GM23338 (cell line): ENCODE results near the gene TRIM14. TPM values are rescaled to one million over a fixed set of nuclear protein-coding genes. Genes with fewer than 3 reads are reported as not detected.

Source experiments
- ATAC-seq: fragments of 200-7000 bp; cut with Tn5 transposase; 3 replicates; pipeline ENCODE4 v1.9.1; 2020
- DNase-seq: peaks from one replicate; pipeline ENCODE4 v3.0.0-alpha.2; 2015; ENCODE audit warnings: low spot score
- H2AFZ ChIP-seq: fragments of 200-600 bp; sonication (generic); 2 replicates; pipeline ENCODE4 v1.8.0; 2016; ENCODE audit warnings: antibody characterized with exemption, mild to moderate bottlenecking, moderate library complexity
- H3F3A ChIP-seq: fragments of 200-600 bp; sonication (generic); replicated peaks from 2 replicates; pipeline ENCODE4 v1.8.0; 2017; ENCODE audit warnings: antibody characterized with exemption, mixed run types, low read depth
- H3K27ac ChIP-seq: fragments of 200-600 bp; sonication (generic); 2 replicates; pipeline ENCODE4 v1.6.1; 2016; ENCODE audit warnings: low read depth
- H3K27me3 ChIP-seq: fragments of 200-600 bp; sonication (generic); 2 replicates; pipeline ENCODE4 v1.8.0; 2016; ENCODE audit warnings: mild to moderate bottlenecking, mixed run types, moderate library complexity; ENCODE audit not compliant: insufficient read depth
- H3K36me3 ChIP-seq: fragments of 200-600 bp; sonication (generic); 2 replicates; pipeline ENCODE4 v1.8.0; 2016; ENCODE audit warnings: mild to moderate bottlenecking; ENCODE audit not compliant: insufficient read depth
- H3K4me1 ChIP-seq: fragments of 200-600 bp; sonication (generic); 2 replicates; pipeline ENCODE4 v1.8.0; 2016; ENCODE audit warnings: mild to moderate bottlenecking, moderate library complexity; ENCODE audit not compliant: insufficient read depth
- H3K4me2 ChIP-seq: fragments of 200-600 bp; sonication (generic); 2 replicates; pipeline ENCODE4 v1.7.1; 2017; ENCODE audit warnings: mixed run types
- H3K4me3 ChIP-seq: fragments of 200-600 bp; sonication (generic); 2 replicates; pipeline ENCODE4 v1.6.1; 2016; ENCODE audit warnings: mixed run types
- H3K79me2 ChIP-seq: fragments of 200-600 bp; sonication (generic); replicated peaks from 2 replicates; pipeline ENCODE4 v1.8.0; 2017; ENCODE audit warnings: mild to moderate bottlenecking; ENCODE audit not compliant: insufficient read depth
- H3K9me2 ChIP-seq: fragments of 200-600 bp; sonication (generic); 2 replicates; pipeline ENCODE4 v1.8.0; 2017; ENCODE audit not compliant: insufficient read depth
- H4K20me1 ChIP-seq: fragments of 200-600 bp; sonication (generic); replicated peaks from 2 replicates; pipeline ENCODE4 v1.8.0; 2017; ENCODE audit warnings: mild to moderate bottlenecking; ENCODE audit not compliant: insufficient read depth
- H3K27ac Mint-ChIP-seq: 2 replicates; pipeline ENCODE4 v1.8.0; 2020; ENCODE audit warnings: inconsistent platforms, mild to moderate bottlenecking, moderate library complexity, mixed read lengths
- H3K27me3 Mint-ChIP-seq: 3 replicates; pipeline ENCODE4 v1.8.0; 2022; ENCODE audit warnings: low read depth, mild to moderate bottlenecking, moderate library complexity, mixed read lengths, inconsistent platforms; ENCODE audit not compliant: insufficient read depth, poor library complexity
- H3K36me3 Mint-ChIP-seq: 3 replicates; pipeline ENCODE4 v1.8.0; 2021; ENCODE audit warnings: low read depth, mild to moderate bottlenecking, inconsistent platforms, moderate library complexity, mixed read lengths
- H3K4me1 Mint-ChIP-seq: 3 replicates; pipeline ENCODE4 v1.8.0; 2020; ENCODE audit warnings: mild to moderate bottlenecking, inconsistent platforms, mixed read lengths
- H3K4me3 Mint-ChIP-seq: 3 replicates; pipeline ENCODE4 v1.8.0; 2021; ENCODE audit warnings: moderate library complexity, mild to moderate bottlenecking, inconsistent platforms, mixed read lengths
- H3K9me3 Mint-ChIP-seq: 3 replicates; pipeline ENCODE4 v1.8.0; 2020; ENCODE audit warnings: moderate library complexity, mild to moderate bottlenecking, inconsistent platforms, mixed read lengths
- CREB1 ChIP-seq: fragments of 250-450 bp; sonication (Bioruptor Pico); IDR thresholded peaks from 2 replicates; pipeline ENCODE4 v1.5.0; 2020; ENCODE audit warnings: low read depth, mild to moderate bottlenecking, moderate library complexity
- CTCF ChIP-seq, 2 experiments: fragments of 200-600 bp in 1 of 2; sonication (generic) in 1 of 2; conservative IDR thresholded peaks; 2 replicates each; pipeline versions ENCODE4 v1.5.1 to v1.6.1; 2016 to 2017; ENCODE audit warnings: antibody characterized with exemption in 2 of 2, low read depth in 2 of 2, mild to moderate bottlenecking in 2 of 2, moderate library complexity in 1 of 2
- ETS1 ChIP-seq: IDR thresholded peaks from 2 replicates; pipeline ENCODE4 v1.6.1; 2016; ENCODE audit warnings: antibody characterized with exemption
- EZH2 ChIP-seq: fragments of 200-600 bp; sonication (generic); IDR thresholded peaks from one replicate; pipeline ENCODE4 v1.8.0; 2017; ENCODE audit warnings: antibody characterized with exemption, mild to moderate bottlenecking, low read depth; ENCODE audit not compliant: unreplicated experiment
- EZH2phosphoT487 ChIP-seq: fragments of 200-600 bp; sonication (generic); IDR thresholded peaks from one replicate; pipeline ENCODE4 v1.8.1; 2018; ENCODE audit warnings: antibody characterized with exemption; ENCODE audit not compliant: unreplicated experiment
- JUNB ChIP-seq: IDR thresholded peaks from one replicate; pipeline ENCODE4 v1.6.1; 2016; ENCODE audit warnings: antibody characterized with exemption; ENCODE audit not compliant: unreplicated experiment
- NANOG ChIP-seq: IDR thresholded peaks from 2 replicates; pipeline ENCODE4 v1.6.1; 2016; ENCODE audit warnings: antibody characterized with exemption, borderline replicate concordance
- POLR2AphosphoS5 ChIP-seq: IDR thresholded peaks from 2 replicates; pipeline ENCODE4 v1.6.1; 2016; ENCODE audit warnings: antibody characterized with exemption, low read depth
- REST ChIP-seq: IDR thresholded peaks from one replicate; pipeline ENCODE4 v1.6.1; 2018; ENCODE audit warnings: antibody characterized with exemption; ENCODE audit not compliant: unreplicated experiment
- STAT1 ChIP-seq: IDR thresholded peaks from one replicate; pipeline ENCODE4 v1.6.1; 2016; ENCODE audit warnings: antibody characterized with exemption; ENCODE audit not compliant: unreplicated experiment
- ZNF114 ChIP-seq: fragments of 250-450 bp; sonication (Bioruptor Pico); IDR thresholded peaks from 2 replicates; pipeline ENCODE4 v1.5.0; 2020; ENCODE audit warnings: mild to moderate bottlenecking, moderate library complexity
- ZNF331 ChIP-seq: fragments of 250-450 bp; sonication (Bioruptor Pico); IDR thresholded peaks from 2 replicates; pipeline ENCODE4 v1.5.0; 2020; ENCODE audit warnings: low read depth, mild to moderate bottlenecking, moderate library complexity
- ZNF462 ChIP-seq: fragments of 250-450 bp; sonication (Bioruptor Pico); IDR thresholded peaks from 2 replicates; pipeline ENCODE4 v1.5.0; 2020; ENCODE audit warnings: mild to moderate bottlenecking, moderate library complexity
- polyA plus RNA-seq: library from polyadenylated mRNA; unstranded; fragments of >200 nt; fragmentation: Nextera tagmentation; extraction: Ambion mirVana; gene quantifications from 2 replicates; pipeline ENCODE4 v1.2.1, GENCODE V29; 2016
- total RNA-seq: library from RNA; depleted of rRNA; stranded (reverse); fragments of >200 nt; shearing (Covaris generic); gene quantifications from 2 replicates; pipeline ENCODE4 v1.2.3, GENCODE V29; 2014

The TRIM14 gene
- total and polyA plus RNA-seq, 2 experiments from 2014 or later: 17.2 to 25.3 TPM

- DNase-seq (no peak), ATAC-seq (no peak)
- Mint-ChIP-seq H3K9me3 (peaks cover under 1% of the 10 kb centered on the region; the same call in 1 of the 3 replicates), H3K27ac (no peak overlapping the region), H3K36me3 (no peaks in the 10 kb centered on the region), H3K4me3 (no peak overlapping the region), H3K27me3 (no peaks in the 10 kb centered on the region), H3K4me1 (no peaks in the 10 kb centered on the region)
- TF ChIP-seq EZH2phosphoT487: no peak
- no peak for TF ChIP-seq CREB1 (CRISPR knock-in tag)
- no peak for TF ChIP-seq POLR2AphosphoS5
- no peak for TF ChIP-seq NANOG
- no peak for TF ChIP-seq ZNF114 (CRISPR knock-in tag)
- TF ChIP-seq ZNF462: no peak
- TF ChIP-seq EZH2: no peak
- TF ChIP-seq REST: no peak
- TF ChIP-seq ZNF331 (CRISPR knock-in tag): no peak
- no peak for TF ChIP-seq CTCF (conservative IDR thresholded peaks at IDR 0.05; ENCODE audit: low read depth in 2 of 2)
- no peak for TF ChIP-seq STAT1
- no peak for TF ChIP-seq JUNB
- no peak for TF ChIP-seq ETS1
- no peaks in the 10 kb centered on the region for H3K79me2 ChIP-seq
- no peak overlapping the region for H3K4me2 ChIP-seq
- no peaks in the 10 kb centered on the region for H3K27me3 ChIP-seq
- H3F3A ChIP-seq: no peaks in the 10 kb centered on the region
- no peaks in the 10 kb centered on the region for H3K9me2 ChIP-seq
- no peaks in the 10 kb centered on the region for H4K20me1 ChIP-seq
- no peak overlapping the region for H2AFZ ChIP-seq
- H3K4me3 ChIP-seq: no peak overlapping the region
- no peaks in the 10 kb centered on the region for H3K36me3 ChIP-seq
- H3K4me1 ChIP-seq: no peaks in the 10 kb centered on the region
- H3K27ac ChIP-seq: no peak overlapping the region
These were observed 69.5 kb downstream of the TRIM14 start for GRCh38 chr9:98049288-98050072.
